GM21526 (cell line): ENCODE measurements around the gene ERLIN1.

Experiments used
- ATAC-seq: cut with Tn5 transposase; IDR thresholded peaks from one replicate; pipeline ENCODE4 v1.9.1; 2021; ENCODE audit warnings: moderate library complexity; ENCODE audit not compliant: unreplicated experiment, low FRiP score

ERLIN1 gene

GRCh38 chr10:100173035-100173434 lies 12.8 kb downstream of the ERLIN1 start:
- no peak for ATAC-seq

- no peak for ATAC-seq
These were observed 13.5 kb downstream of the ERLIN1 start for GRCh38 chr10:100172349-100172748.

GRCh38 chr10:100168313-100168643 lies 17.6 kb downstream of the ERLIN1 start:
- no peak for ATAC-seq

- ATAC-seq = no peak
These were observed 18.1 kb downstream of the ERLIN1 start for GRCh38 chr10:100167553-100168312.

GRCh38 chr10:100163704-100164621 lies 21.9 kb downstream of the ERLIN1 start:
- ATAC-seq = no peak

- ATAC-seq = no peak
These were observed 23.1 kb downstream of the ERLIN1 start for GRCh38 chr10:100162696-100163095.

GRCh38 chr10:100158044-100158805 lies 27.6 kb downstream of the ERLIN1 start:
- ATAC-seq = peak; percentile 84

GRCh38 chr10:100157156-100157555 lies 28.7 kb downstream of the ERLIN1 start:
- no peak for ATAC-seq

GRCh38 chr10:100155936-100156335 lies 29.9 kb downstream of the ERLIN1 start:
- no peak for ATAC-seq

GRCh38 chr10:100154666-100155065 lies 31.2 kb downstream of the ERLIN1 start:
- ATAC-seq = no peak

- ATAC-seq = no peak
These were observed 32.5 kb downstream of the ERLIN1 start for GRCh38 chr10:100153239-100153825.

- no peak for ATAC-seq
These were observed 34.0 kb downstream of the ERLIN1 start for GRCh38 chr10:100151723-100152300.

GRCh38 chr10:100148353-100149211 lies 37.2 kb downstream of the ERLIN1 start:
- no peak for ATAC-seq

- no peak for ATAC-seq
These were observed 38.8 kb downstream of the ERLIN1 start for GRCh38 chr10:100146875-100147650.

GRCh38 chr10:100146398-100146797 lies 39.4 kb downstream of the ERLIN1 start:
- no peak for ATAC-seq

GRCh38 chr10:100143756-100144155 lies 42.1 kb downstream of the ERLIN1 start:
- no peak for ATAC-seq

- no peak for ATAC-seq
These were observed 44.3 kb downstream of the ERLIN1 start for GRCh38 chr10:100141446-100142087.

- ATAC-seq = no peak
These were observed 45.8 kb downstream of the ERLIN1 start for GRCh38 chr10:100140070-100140469.
